ENCODE measurements around the gene KIAA1958.

DNA sequence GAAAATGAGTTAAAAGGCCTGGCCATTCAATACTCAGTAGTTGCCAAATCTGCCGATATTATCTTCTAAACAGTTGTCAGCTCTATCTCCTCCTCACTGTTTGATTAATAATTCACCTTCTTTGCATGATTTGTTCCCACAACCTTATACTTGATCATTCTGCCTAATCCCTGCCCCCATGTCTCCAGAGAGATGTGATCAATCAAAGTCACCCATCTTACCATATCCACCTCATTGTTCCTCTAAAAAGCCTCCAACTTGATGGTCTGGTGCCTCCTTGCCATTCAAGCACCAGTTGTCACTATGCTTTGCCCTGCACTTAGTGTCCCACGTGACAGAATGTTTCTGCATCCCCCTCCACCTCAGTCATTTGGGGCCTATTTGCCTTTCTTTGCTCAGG lies 41.3 kb downstream of the KIAA1958 start:
- TF ChIP-seq CTCF (IDR thresholded peaks at IDR 0.05), result no peak
- TF ChIP-seq POLR2A (IDR thresholded peaks at IDR 0.05), result no peak
